Upper lobe of left lung (tissue), 4 donors: Measurements from ENCODE around the gene SLC22A3.

Experiments
- EP300 ChIP-seq, 4 donors: sonication (generic); formaldehyde crosslinking; IDR thresholded peaks; one replicate each; pipeline ENCODE4 v1.5.1; 2017; ENCODE audit warnings: antibody characterized with exemption in 4 of 4, control low read depth in 2 of 4
- POLR2A ChIP-seq, 4 donors: fragments of 450-650 bp; IDR thresholded peaks; one replicate each; pipeline ENCODE4 v1.5.1; 2016 to 2017; ENCODE audit warnings: antibody characterized with exemption in 4 of 4, mild to moderate bottlenecking in 2 of 4
- POLR2AphosphoS5 ChIP-seq, 2 donors: sonication (generic); formaldehyde crosslinking; IDR thresholded peaks; one replicate each; pipeline ENCODE4 v1.5.1; 2017; ENCODE audit warnings: antibody characterized with exemption in 2 of 2
- TF ChIP-seq, protein P1 (sequence below), 6 experiments: fragments of 450-650 bp in 4 of 6; fragments of 200-600 bp in 2 of 6; sonication (generic) in 2 of 6; IDR thresholded peaks; one replicate each; pipeline ENCODE4 v1.5.1; 2016 to 2019; ENCODE audit warnings: antibody characterized with exemption in 6 of 6

DNA sequence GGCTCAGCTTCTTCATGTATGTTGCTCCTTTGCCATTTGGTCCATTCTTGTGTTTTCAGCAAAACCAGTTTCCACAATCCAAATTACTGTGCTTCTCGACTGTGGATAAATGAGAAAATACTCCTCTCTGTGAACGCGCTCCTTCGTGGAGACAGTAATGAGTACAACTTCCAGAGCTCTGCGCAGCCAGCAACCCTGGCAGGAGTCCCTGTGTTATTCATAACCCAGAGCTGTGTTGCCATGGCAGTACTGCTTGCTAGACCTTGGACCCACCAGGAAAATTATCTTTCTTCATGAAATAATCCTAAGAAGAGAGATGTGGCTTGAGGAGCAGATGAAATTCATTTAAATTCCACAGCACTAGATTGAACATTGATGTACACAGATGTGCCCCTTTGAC lies 73.7 kb downstream of the SLC22A3 start:
- TF ChIP-seq EP300 (IDR thresholded peaks at IDR 0.05): no peak
- TF ChIP-seq, protein P1, sequence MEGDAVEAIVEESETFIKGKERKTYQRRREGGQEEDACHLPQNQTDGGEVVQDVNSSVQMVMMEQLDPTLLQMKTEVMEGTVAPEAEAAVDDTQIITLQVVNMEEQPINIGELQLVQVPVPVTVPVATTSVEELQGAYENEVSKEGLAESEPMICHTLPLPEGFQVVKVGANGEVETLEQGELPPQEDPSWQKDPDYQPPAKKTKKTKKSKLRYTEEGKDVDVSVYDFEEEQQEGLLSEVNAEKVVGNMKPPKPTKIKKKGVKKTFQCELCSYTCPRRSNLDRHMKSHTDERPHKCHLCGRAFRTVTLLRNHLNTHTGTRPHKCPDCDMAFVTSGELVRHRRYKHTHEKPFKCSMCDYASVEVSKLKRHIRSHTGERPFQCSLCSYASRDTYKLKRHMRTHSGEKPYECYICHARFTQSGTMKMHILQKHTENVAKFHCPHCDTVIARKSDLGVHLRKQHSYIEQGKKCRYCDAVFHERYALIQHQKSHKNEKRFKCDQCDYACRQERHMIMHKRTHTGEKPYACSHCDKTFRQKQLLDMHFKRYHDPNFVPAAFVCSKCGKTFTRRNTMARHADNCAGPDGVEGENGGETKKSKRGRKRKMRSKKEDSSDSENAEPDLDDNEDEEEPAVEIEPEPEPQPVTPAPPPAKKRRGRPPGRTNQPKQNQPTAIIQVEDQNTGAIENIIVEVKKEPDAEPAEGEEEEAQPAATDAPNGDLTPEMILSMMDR (IDR thresholded peaks at IDR 0.05): no peak
- no peak for TF ChIP-seq POLR2AphosphoS5 (IDR thresholded peaks at IDR 0.05)
- TF ChIP-seq POLR2A (IDR thresholded peaks at IDR 0.05): no peak
